HepG2 (cell line): ENCODE measurements around the gene ZKSCAN1. TPM values are rescaled to one million over a fixed set of nuclear protein-coding genes. Genes with fewer than 3 reads are reported as not detected.

Experiments
- ATF1 ChIP-seq: IDR thresholded peaks from 2 replicates; pipeline ENCODE4 v1.6.1; 2016; ENCODE audit warnings: mild to moderate bottlenecking, control low read depth
- EP300 ChIP-seq, 3 experiments: sonication (generic) in 1 of 3; formaldehyde crosslinking in 1 of 3; IDR thresholded peaks; 2 replicates each; pipeline versions ENCODE4 v1.5.1 to v1.6.1; 2011 to 2020; ENCODE audit warnings: low read depth in 2 of 3, low read length in 2 of 3, borderline replicate concordance in 1 of 3, improper control_type of control experiment in 1 of 3, mild to moderate bottlenecking in 1 of 3, missing genetic modification reagents in 1 of 3, moderate library complexity in 1 of 3
- FOXP1 ChIP-seq, 2 experiments: fragments of 450-650 bp in 1 of 2; IDR thresholded peaks; 2 replicates each; pipeline ENCODE4 v1.6.1; 2017 to 2018; ENCODE audit warnings: antibody characterized with exemption in 1 of 2
- HOXA5 ChIP-seq: sonication (generic); formaldehyde crosslinking; IDR thresholded peaks from 2 replicates; pipeline ENCODE4 v1.4.0; 2020; ENCODE audit warnings: missing genetic modification reagents
- IKZF4 ChIP-seq: sonication (generic); formaldehyde crosslinking; IDR thresholded peaks from 2 replicates; pipeline ENCODE4 v1.5.1; 2020; ENCODE audit warnings: borderline replicate concordance, mild to moderate bottlenecking, low read depth, missing genetic modification reagents; ENCODE audit errors: not compliant biosample characterization
- KDM2A ChIP-seq: sonication (generic); formaldehyde crosslinking; IDR thresholded peaks from 2 replicates; pipeline ENCODE4 v1.4.0; 2020; ENCODE audit warnings: low read depth, missing genetic modification reagents, borderline replicate concordance
- KLF12 ChIP-seq: sonication (generic); formaldehyde crosslinking; IDR thresholded peaks from 2 replicates; pipeline ENCODE4 v1.4.0; 2020; ENCODE audit warnings: missing genetic modification reagents, borderline replicate concordance
- KLF15 ChIP-seq: sonication (generic); formaldehyde crosslinking; IDR thresholded peaks from 2 replicates; pipeline ENCODE4 v1.8.1; 2023; ENCODE audit warnings: borderline replicate concordance, mild to moderate bottlenecking, inconsistent platforms, missing genetic modification reagents, mixed read lengths
- MIER3 ChIP-seq: IDR thresholded peaks from 2 replicates; pipeline ENCODE4 v1.6.1; 2016; ENCODE audit warnings: missing compliant biosample characterization, borderline replicate concordance
- MIXL1 ChIP-seq: IDR thresholded peaks from 2 replicates; pipeline ENCODE4 v1.6.1; 2016
- MLLT10 ChIP-seq: sonication (generic); formaldehyde crosslinking; IDR thresholded peaks from 2 replicates; pipeline ENCODE4 v1.4.0; 2020; ENCODE audit warnings: missing genetic modification reagents
- MZF1 ChIP-seq: sonication (generic); formaldehyde crosslinking; IDR thresholded peaks from 2 replicates; pipeline ENCODE4 v1.8.1; 2023; ENCODE audit warnings: mild to moderate bottlenecking, missing genetic modification reagents, borderline replicate concordance
- NFKB2 ChIP-seq: sonication (generic); formaldehyde crosslinking; IDR thresholded peaks from 2 replicates; pipeline ENCODE4 v1.4.0; 2020; ENCODE audit warnings: missing genetic modification reagents, borderline replicate concordance
- NR2F6 ChIP-seq, 2 experiments: IDR thresholded peaks; 2 replicates each; pipeline ENCODE4 v1.6.1; 2016; ENCODE audit warnings: antibody characterized with exemption in 1 of 2, mild to moderate bottlenecking in 1 of 2
- RXRA ChIP-seq: sonication (generic); formaldehyde crosslinking; IDR thresholded peaks from 2 replicates; pipeline ENCODE4 v1.5.1; 2020; ENCODE audit warnings: missing genetic modification reagents
- SP1 ChIP-seq, 2 experiments: fragments of 450-650 bp in 1 of 2; sonication (generic) in 1 of 2; formaldehyde crosslinking in 1 of 2; IDR thresholded peaks; 2 replicates each; pipeline versions ENCODE4 v1.4.0 to v1.6.1; 2016 to 2020; ENCODE audit warnings: missing genetic modification reagents in 1 of 2
- U2AF1 ChIP-seq: fragments of 200-400 bp; formaldehyde crosslinking; optimal IDR thresholded peaks from 2 replicates; pipeline ENCODE3; 2017; ENCODE audit warnings: mild to moderate bottlenecking, low read depth, low read length
- YEATS4 ChIP-seq: sonication (generic); formaldehyde crosslinking; IDR thresholded peaks from 2 replicates; pipeline ENCODE4 v1.4.0; 2020; ENCODE audit warnings: missing genetic modification reagents, borderline replicate concordance
- ZBTB21 ChIP-seq: sonication (generic); formaldehyde crosslinking; IDR thresholded peaks from 2 replicates; pipeline ENCODE4 v1.4.0; 2020; ENCODE audit warnings: missing genetic modification reagents
- ZNF124 ChIP-seq: sonication (generic); formaldehyde crosslinking; IDR thresholded peaks from 2 replicates; pipeline ENCODE4 v1.4.0; 2020; ENCODE audit warnings: missing genetic modification reagents
- ZNF230 ChIP-seq: sonication (generic); formaldehyde crosslinking; IDR thresholded peaks from 2 replicates; pipeline ENCODE4 v1.4.0; 2020; ENCODE audit warnings: mild to moderate bottlenecking, missing genetic modification reagents
- ZNF383 ChIP-seq: sonication (generic); formaldehyde crosslinking; IDR thresholded peaks from 2 replicates; pipeline ENCODE4 v1.4.0; 2020; ENCODE audit warnings: missing genetic modification reagents, mild to moderate bottlenecking, borderline replicate concordance
- ZNF607 ChIP-seq: sonication (generic); formaldehyde crosslinking; IDR thresholded peaks from 2 replicates; pipeline ENCODE4 v1.5.1; 2020; ENCODE audit warnings: missing genetic modification reagents, mild to moderate bottlenecking, borderline replicate concordance
- ZNF781 ChIP-seq: sonication (generic); formaldehyde crosslinking; IDR thresholded peaks from 2 replicates; pipeline ENCODE4 v1.5.1; 2020; ENCODE audit warnings: borderline replicate concordance, mild to moderate bottlenecking, missing genetic modification reagents; ENCODE audit errors: not compliant biosample characterization
- ZNF792 ChIP-seq: IDR thresholded peaks from 2 replicates; pipeline ENCODE4 v1.6.1; 2016
- polyA plus RNA-seq, 8 experiments: library from polyadenylated mRNA; depleted of rRNA in 3 of 8; stranded (reverse) in 7 of 8; unstranded in 1 of 8; fragments of >200 nt; fragmentation: Illumina TruSeq in 4 of 8; extraction: Trizol in 4 of 8; gene quantifications; 2 replicates each; pipeline versions ENCODE4 v1.2.1 to v1.2.3, GENCODE V29; 2011 to 2016; ENCODE audit warnings: low read depth in 4 of 8, missing spikeins in 1 of 8, mixed read lengths in 1 of 8; ENCODE audit not compliant: insufficient read depth in 1 of 8
- total RNA-seq, 5 experiments: library from RNA; depleted of rRNA; stranded (reverse); fragments of >200 nt; fragmentation: Illumina TruSeq; extraction: Trizol; gene quantifications; 2 replicates each; pipeline ENCODE4 v1.2.3, GENCODE V29; 2016; ENCODE audit warnings: low read depth in 1 of 5
- TF ChIP-seq, protein P1 (sequence below): sonication (generic); formaldehyde crosslinking; conservative IDR thresholded peaks from 2 replicates; pipeline ENCODE4 v1.4.0; 2020; ENCODE audit warnings: missing genetic modification reagents
- TF ChIP-seq, protein P2 (sequence below): fragments of 450-650 bp; IDR thresholded peaks from 2 replicates; pipeline ENCODE4 v1.6.1; 2016

Gene ZKSCAN1
- total and polyA plus RNA-seq, 2 of the 13 experiments (the other 11 are each of a cell fraction or from before 2014, with no cell fraction given): 46.4 to 60.6 TPM

DNA sequence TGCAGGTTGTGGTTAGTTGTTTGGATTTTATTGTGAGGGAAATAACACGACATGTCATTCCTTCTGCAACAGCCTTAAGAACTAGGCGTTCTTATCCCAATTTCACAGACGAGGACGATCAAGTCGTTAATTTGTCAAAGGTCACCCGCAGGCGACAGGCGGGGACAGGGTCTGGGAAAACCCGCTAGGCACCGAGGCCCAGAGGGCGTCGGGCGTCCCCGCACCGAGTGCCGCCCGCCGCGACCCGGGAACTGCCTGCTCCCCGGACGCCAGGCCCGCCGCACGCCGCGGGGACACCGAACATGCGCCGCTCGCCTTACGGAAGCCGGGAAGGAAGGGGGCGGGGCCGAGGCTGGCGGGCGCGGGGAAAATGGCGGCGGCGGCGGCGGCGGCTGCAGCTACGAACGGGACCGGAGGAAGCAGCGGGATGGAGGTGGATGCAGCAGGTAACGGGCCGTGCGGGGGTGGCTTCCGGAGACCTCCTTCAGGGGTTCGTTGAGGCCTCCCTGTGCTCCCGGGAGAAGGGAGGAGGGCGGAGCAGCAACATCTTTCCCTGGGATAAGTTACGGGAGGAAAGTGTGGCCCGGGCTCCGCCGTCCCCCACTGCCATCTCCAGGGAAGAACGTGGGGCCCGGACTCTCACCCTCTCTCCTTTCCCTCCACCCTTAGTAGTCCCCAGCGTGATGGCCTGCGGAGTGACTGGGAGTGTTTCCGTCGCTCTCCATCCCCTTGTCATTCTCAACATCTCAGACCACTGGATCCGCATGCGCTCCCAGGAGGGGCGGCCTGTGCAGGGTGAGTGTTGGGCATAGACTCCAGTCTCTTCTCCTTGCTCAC lies 73.4 kb downstream of the ZKSCAN1 start, which contains the start of gene COPS6 (continued):
- TF ChIP-seq KLF15 (CRISPR knock-in tag) (peak; percentile 82; the same call in 1 of the 2 replicates), MLLT10 (CRISPR knock-in tag) (no peak), ATF1 (CRISPR knock-in tag) (no peak), NR2F6 (IDR thresholded peaks at IDR 0.05) (no peak), NR2F6 (CRISPR knock-in tag; IDR thresholded peaks at IDR 0.05) (peak; percentile 54; the same call in 1 of the 2 replicates), MIER3 (CRISPR knock-in tag) (no peak; the same call in 1 of the 2 replicates), ZNF383 (peak; percentile 40; the same call in 1 of the 2 replicates), SP1 (IDR thresholded peaks at IDR 0.05) (no peak), SP1 (CRISPR knock-in tag; IDR thresholded peaks at IDR 0.05) (peak; percentile 99), ZNF230 (CRISPR knock-in tag) (peak; percentile 84; the same call in 1 of the 2 replicates), ZNF781 (CRISPR knock-in tag) (peak; percentile 31), ZNF607 (peak; percentile 99), ZNF124 (no peak; the same call in 1 of the 2 replicates), IKZF4 (CRISPR knock-in tag) (peak; percentile 97), MIXL1 (CRISPR knock-in tag) (peak; percentile 68; the same call in 1 of the 2 replicates), HOXA5 (peak; percentile 71; the same call in 1 of the 2 replicates), EP300 (IDR thresholded peaks at IDR 0.05; ENCODE audit: low read depth in 2 of 2, low read length in 2 of 2) (no peak), EP300 (CRISPR knock-in tag; IDR thresholded peaks at IDR 0.05; ENCODE audit: borderline replicate concordance) (peak; percentile 46; the same call in 1 of the 2 replicates), RXRA (peak; percentile 31; the same call in 1 of the 2 replicates), ZBTB21 (CRISPR knock-in tag) (no peak), YEATS4 (CRISPR knock-in tag) (peak; percentile 95), U2AF1 (no peak), MZF1 (CRISPR knock-in tag) (0 out of 2 replicates have a peak, but pooled peaks have one; percentile 47), KLF12 (CRISPR knock-in tag) (no peak), FOXP1 (IDR thresholded peaks at IDR 0.05) (no peak), FOXP1 (CRISPR knock-in tag; IDR thresholded peaks at IDR 0.05) (no peak), KDM2A (peak; percentile 93), NFKB2 (peak; percentile 95), ZNF792 (CRISPR knock-in tag) (peak; percentile 87; the same call in 1 of the 2 replicates)
- TF ChIP-seq, protein P1, sequence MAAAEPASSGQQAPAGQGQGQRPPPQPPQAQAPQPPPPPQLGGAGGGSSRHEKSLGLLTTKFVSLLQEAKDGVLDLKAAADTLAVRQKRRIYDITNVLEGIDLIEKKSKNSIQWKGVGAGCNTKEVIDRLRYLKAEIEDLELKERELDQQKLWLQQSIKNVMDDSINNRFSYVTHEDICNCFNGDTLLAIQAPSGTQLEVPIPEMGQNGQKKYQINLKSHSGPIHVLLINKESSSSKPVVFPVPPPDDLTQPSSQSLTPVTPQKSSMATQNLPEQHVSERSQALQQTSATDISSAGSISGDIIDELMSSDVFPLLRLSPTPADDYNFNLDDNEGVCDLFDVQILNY (CRISPR knock-in tag): peak; percentile 90
- TF ChIP-seq, protein P2, sequence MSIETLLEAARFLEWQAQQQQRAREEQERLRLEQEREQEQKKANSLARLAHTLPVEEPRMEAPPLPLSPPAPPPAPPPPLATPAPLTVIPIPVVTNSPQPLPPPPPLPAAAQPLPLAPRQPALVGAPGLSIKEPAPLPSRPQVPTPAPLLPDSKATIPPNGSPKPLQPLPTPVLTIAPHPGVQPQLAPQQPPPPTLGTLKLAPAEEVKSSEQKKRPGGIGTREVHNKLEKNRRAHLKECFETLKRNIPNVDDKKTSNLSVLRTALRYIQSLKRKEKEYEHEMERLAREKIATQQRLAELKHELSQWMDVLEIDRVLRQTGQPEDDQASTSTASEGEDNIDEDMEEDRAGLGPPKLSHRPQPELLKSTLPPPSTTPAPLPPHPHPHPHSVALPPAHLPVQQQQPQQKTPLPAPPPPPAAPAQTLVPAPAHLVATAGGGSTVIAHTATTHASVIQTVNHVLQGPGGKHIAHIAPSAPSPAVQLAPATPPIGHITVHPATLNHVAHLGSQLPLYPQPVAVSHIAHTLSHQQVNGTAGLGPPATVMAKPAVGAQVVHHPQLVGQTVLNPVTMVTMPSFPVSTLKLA: no peak
